HuH-7.5 (cell line): ENCODE results near the gene HCK.
A peak's percentile ranks its signal among the peaks of the same experiment; 100 is the strongest.
"Not testable (repeated sequence)": the region's sequence is repeated elsewhere in the genome, so short reads cannot be mapped to it uniquely, and the experiment has no call there.

Experiments used
- DNase-seq: peaks from one replicate; pipeline ENCODE4 v3.0.0; 2011; ENCODE audit warnings: low spot score

Gene HCK

DNA sequence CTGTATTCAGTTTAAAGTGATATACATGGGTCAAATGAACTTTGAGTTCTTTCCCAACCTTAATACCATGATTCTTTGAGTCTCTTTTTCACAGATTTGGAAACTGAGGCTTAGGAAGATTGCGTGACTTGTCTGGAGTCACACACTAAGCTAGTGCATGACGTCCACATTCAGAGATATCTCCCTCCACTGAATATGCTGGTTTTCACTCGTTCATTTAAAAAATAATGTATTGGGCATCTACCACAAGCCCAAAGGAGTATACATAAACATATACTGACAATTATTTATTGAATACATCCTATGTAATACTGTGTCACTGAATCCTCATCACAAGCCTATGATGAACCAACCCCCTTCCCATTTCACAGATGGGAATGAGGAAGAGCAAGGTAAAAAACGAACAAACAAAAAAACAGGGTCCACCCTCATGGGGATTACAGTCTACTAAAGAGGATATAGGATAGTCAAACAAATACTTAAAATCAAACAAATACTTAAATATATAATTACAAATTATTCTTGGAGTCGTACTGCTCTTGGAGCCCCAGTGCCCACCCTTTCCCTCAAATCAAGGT, 56.9 kb downstream of the HCK start:
- DNase-seq = no peak

DNA sequence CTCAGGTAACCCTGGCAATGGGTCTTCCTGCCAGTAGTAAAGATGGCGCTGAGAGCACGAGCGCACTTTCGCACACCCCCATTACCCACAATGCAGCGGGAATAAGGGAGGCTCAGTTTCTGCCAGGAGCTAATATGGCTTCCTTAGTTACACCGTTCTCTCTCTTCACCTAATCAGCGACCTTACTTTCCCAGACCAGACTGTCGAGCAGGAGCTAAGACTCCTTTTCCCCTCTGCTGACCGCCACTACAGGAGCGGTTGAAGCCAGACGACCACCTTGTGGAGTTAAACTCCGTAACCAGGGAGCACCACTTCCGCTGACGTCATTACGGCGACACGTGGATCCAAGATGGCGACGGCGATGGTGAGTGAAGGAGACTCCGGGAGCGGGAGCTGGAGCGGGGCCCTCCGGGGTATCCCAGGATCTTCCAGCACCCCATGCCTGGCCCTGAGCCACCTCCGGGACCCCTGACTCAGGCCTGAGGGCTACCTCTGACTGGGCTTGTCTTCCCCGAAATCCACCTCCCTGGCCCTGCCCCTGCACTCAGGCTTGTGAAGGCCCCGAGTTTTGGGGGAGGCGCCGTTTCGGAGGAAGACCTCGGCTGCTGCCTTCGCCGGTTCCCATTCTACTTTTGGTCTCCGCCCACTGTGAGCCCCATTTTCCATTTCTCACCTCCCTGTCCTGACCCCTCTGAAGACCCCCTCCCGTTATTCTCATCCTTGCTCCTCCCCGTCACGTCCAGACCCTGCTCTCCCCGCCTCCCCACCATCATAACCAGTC, 57.5 kb downstream of the HCK start, which contains the start of gene TM9SF4:
Gene TM9SF4, plus strand, starts transcription at position 323 of the 781 bp plus-strand sequence. Its CDS starts 27 bp downstream, at position 350.
- DNase-seq = peak; percentile 92

DNA sequence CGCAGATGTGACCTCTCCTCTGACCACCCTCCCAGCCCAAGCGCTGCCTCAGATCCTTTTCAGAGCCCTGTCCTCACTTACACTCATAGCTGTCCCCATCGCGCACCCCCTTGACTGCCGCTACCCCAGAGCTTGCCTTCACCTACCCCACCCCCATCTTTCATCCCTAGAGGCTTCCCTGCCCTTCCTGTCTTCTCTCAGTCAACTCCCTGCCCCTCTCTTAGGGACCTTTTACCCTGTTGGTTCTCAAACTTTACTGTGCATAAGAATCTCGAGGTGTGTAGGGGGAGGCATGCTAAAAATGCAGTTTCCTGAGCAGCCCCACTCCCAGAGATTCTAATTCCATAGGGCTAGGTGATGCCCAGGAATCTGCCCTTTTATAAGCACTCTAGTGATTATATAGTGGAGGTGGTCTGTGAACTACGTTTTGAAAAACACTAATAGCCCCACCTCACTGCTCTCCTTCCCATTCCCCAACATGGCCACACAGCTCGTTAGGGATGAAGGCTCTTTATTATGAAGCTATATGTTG, 58.2 kb downstream of the HCK start:
- DNase-seq = no peak

DNA sequence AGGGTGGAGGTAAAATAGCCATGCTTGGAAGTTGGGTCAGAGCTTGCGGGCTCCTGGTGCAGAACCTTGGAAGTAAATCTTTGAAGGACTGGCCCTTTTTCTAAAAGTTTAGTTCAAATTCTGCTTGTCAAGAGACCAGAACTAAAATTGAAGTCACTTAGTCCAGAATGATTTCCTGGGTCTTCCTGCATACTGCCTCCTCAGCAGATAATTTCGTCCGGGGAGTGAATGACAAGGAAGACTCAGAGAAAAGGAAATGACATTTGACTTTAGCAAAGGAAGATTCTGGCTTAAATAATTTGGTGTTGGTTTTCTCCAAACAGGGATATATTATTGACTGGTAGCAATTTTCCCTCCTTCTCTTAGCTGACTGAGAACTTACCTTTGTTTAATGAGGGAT, 58.7 kb downstream of the HCK start:
- no peak for DNase-seq

DNA sequence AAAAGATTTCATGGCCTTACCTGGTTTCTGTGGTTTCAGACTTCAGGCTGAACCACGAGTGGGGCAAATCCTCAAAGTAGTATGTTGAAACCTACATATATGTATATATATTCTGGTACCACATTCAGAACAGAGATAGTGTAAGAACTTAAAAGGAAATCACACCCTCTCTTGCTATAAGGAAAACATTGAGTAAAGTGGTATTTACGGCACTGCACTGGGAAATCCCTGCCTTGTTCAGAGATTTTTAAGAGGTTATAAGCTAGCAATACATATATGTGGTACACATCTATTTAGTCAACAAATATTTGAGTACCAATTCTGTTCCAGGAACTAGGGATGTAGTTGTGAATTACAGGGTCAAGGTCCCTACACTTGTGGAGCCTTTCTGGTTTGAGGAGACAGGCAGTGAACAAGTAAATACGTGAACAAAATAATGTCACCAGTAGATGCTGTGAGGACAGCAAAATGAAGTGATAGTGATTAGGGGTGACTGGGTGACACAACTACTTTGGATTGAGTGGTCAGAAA, 59.2 kb downstream of the HCK start:
- no peak for DNase-seq

DNA sequence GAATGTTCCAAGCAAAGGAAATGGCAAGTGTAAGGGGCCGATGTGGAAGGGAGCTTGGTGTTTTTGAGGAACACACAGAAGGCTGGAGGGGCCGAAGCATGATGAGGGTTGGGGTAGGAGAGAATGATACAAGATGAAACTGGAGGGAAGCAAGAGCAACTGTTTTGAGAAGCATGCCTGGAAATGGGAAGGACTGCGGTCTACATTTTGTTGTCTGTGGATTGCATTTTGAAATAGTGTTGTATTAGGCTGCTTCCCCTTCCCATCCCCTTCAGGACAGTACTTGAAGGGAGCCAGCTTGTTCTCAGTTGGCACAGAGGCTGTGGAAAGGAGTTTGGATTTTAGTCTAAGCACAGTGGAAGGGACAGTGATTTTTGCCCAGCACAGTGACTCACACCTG, 59.7 kb downstream of the HCK start:
- DNase-seq = no peak

DNA sequence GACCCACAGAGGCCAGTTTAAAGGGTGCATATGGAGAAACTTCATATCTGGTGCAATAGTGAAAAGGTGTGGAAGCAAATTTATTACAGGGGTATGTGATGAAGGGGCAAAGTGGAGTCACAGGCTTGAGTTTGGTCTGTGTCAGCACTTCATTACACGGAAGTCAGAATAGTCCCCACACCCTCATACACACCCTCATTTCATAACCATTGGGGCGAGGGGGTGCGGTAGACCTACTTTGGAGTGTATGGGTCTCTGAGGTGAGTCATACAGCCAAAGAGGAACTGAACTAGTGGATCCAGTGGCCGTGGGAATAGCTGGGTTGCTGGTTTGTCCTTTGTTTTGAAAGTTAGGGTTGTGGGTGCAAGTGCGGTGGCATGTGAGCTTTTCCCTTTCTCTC, 60.8 kb downstream of the HCK start:
- DNase-seq = no peak

DNA sequence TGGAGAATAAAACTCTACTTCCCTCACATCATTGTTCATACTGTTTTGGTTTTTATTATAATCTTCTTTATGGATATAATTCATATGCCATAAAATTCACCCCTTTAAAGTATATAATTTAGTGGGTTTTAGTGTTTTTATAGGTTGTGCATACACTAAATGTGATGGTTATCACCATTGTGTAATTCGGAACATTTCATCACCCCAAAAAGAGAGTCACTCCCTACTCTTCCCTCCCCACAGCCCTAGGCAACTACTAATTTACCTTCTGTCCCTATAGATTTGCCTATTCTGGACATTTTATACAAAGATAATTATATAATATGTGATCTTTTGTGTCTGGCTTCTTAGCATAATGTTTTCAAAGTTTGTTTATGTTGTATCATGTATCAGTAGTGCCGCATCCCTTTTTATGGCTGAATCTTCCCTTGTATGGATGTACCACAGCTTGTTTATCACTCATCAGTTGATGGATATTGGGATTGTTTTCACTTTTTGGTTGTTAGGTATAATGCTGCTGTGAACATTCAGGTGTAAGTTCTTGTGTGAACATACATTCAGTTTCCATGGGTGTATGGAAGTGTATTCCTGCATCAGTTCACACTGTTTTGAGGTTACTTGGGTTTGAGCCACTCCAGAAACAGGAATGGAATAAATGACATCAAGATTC, 61.7 kb downstream of the HCK start:
- DNase-seq = no peak

DNA sequence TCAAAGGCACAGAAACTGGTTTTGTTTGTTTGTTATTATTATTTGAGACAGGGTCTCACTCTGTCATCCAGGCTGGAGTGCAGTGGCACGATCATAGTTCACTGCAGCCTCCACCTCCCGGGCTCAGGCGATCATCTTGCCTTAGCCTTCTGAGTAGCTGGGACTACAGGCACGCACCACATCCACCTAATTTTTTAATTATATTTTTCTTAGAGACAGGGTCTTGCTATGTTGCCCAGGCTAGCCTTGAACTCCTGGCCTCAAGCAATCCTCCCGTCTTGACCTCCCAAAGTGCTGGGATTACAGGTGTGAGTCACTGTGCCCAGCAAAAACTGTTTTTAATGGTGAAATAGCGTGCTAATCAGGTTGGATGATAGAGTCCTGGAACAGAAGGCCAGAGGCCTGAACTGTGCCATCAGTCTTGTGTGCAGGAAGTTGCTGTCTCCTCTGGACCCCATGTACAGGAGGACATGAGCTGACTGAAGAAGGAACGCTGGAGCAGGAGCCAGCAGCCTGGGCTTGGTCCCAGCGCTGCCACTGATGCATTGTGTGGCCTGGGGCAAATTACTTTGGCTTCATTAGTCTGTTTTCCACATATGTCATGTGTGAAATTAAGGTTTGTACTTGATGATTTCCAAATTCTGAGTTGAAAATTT, 62.4 kb downstream of the HCK start:
- DNase-seq = no peak

DNA sequence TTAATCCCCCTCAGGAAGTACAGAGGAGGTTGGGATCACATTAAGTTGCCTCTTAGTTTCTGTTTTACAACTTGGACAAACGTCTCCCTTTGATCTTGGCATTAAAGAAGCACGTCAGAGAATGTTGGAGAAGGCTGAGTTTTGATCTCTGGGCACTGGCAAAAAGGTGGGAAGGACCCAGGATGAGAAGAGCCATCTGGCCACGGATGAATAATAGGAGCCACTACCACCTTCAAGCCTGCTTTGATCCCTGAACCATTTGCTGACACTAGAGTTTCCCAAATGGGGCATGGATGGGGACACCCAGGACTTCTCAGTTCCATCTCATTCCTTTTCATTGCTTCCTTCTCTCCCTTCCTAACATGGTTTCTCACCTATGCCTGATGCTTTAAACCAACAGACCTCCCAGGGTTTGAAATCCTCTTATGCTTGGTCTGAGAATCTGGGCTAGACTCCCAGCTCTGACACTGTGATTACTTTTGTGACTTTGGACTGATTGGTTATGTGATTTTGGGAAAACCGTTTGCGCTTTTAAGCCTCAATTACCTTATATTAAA, 63.2 kb downstream of the HCK start:
- DNase-seq = no peak

DNA sequence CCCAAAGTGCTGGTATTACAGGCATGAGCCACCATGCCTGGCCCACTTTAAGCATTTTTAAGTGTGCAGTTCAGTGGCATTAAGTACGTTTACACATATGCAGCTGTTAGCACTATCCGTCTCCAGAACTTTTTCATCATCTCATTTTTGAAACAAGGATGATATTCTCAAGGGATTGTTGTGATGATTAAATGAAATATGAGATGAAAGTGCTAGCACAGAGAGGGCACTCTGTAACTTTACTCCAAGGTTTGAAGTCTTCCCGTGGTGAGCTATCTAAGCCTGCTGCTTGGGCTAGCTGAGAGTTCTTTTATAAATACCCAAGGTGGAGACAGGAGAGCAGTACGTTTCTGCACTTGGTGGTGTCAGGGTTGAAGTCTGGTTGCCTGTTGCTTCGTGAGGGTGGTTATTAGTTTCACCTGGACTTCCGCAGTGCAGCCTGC, 64.1 kb downstream of the HCK start:
- no peak for DNase-seq

DNA sequence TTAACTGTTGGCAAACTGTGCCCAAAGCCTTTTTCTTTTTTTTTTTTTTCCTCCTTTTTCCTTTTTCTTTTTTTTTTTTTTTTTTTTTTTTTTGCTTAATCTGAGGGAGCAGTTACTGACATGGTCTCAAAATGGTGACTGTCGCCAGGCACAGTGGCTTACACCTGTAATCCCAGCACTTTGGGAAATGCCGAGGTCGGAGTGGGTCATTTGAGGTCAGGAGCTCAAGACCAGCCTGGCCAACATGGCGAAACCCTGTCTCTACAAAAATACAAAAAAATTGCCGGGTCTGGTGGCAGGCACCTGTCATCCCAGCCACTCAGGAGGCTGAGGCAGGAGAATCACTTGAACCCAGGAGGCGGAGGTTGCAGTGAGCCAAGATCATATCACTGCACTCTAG, 64.8 kb downstream of the HCK start:
- not testable (repeated sequence) for DNase-seq

DNA sequence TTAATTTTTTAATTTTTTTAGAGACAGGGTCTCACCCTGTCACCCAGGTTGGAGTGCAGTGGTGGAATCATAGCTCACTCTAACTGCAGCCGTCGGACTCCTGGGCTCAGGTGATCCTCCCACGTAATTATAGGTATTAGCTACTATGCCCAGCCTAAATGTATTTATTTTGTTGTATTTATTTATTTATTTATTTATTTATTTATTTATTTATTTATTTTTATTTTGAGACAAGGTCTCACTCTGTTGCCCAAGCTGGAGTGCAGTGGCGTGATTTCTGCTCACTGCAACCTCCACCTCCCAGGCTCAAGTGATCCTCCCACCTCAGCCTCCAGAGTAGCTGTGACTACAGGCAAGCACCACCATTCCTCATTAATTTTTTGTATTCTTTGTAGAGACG, 66.4 kb downstream of the HCK start:
- DNase-seq = not testable (repeated sequence)

DNA sequence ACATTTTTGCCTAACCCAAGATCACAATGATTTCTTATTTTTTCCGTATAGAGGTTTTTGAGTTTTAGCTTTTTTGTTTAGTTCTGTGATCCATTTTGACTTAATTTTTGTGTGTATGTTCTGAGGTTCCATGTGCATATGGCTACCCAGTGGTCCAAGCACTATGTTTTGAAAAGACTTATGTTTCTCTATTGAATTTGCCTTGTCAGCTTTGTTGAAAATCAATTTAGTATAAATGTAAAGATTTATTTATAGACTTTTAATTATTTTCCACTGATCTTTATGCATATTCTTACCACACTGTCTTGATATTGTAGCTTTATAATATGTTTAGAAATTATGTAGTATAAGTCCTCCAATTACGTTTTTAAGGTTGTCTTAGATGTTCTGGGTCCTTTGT, 67.7 kb downstream of the HCK start:
- no peak for DNase-seq

DNA sequence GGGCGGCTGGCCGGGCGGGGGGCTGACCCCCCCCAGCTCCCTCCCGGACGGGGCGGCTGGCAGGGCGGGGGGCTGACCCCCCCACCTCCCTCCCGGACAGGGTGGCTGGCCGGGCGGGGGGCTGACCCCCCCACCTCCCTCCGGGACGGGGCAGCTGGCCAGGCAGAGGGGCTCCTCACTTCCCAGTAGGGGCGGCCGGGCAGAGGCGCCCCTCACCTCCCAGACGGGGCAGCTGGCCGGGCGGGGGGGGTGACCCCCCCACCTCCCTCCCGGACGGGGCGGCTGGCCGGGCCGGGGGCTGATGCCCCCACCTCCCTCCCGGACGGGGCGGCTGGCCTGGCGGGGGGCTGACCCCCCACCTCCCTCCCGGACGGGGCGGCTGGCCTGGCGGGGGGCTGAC, 69.9 kb downstream of the HCK start:
- not testable (repeated sequence) for DNase-seq

DNA sequence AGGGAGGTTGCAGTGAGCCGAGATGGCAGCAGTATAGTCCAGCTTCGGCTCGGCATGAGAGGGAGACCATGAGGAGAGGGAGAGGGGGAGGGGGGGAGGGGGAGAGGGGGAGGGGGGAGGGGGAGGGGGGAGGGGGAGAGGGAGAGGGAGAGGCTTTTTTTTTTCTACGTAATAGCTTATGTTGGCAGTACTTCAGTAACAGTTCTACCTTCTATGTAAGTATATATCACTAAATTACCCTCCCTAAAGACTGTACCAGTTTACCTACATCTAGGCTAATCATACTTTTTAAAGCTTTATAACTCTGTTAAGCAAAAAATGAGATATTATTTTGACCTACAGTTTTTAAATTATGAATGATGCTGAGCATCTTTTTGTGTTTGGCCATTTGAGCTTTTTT, 71.0 kb downstream of the HCK start:
- DNase-seq = no peak

DNA sequence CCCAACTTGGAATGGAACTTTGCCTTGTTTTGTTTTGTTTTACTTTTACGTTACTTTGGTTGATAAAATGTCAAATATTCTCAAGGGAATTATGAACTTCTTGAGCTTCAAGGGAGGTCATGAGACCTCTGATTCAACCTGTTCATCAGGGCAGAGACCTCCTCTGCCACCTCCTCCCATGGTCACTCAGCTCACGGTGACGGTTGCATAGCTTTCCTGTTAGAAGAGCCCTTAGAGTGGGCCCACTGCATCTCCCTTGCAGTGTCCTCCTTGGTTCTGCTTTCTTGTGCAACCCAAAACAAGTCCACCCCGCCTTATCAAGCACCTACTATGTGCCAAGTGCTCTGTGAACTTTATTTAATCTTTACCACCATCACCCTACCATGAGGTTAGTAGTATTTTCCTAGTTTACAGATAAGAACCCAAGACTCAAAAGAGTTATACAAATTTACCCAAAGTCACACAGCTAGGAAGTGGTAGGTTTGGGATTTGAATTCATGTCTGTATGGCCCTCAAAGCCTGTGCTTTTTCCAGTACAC, 72.9 kb downstream of the HCK start:
- no peak for DNase-seq

DNA sequence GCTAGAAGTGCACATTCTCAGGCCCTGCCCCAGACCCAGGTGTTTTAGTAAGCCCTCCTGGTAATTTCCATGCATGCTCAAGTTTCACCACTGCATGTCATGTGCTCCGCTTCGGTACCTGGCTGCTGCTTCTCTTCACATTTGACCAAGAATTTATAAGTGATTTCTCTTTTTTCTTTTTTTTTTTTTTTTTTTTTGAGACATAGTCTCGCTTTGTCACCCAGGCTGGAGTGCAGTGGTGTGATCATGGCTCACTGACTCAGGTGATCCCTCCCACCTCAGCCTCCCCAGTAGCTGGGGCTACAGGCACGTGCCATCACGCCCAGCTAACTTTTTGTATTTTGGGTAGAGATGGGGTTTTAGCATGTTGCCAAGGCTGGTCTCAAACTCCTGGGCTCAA, 73.5 kb downstream of the HCK start:
- no peak for DNase-seq

DNA sequence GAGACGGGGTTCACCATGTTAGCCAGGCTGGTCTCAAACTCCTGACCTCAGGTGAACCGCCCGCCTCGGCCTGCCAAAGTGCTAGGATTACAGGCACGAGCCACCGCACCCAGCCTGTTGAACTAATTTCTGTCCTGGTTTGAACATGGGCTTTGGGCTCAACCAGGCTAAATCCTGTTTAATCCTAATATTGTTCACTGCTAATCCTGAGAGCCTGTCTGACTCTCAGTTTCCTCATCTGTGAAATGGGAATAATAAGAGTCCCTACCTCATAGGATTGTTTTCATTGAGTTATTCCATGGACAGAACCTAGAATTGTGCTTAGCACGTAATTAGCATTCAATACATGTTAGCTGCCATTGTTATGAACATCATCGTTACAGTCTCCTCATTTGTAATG, 74.9 kb downstream of the HCK start:
- no peak for DNase-seq

DNA sequence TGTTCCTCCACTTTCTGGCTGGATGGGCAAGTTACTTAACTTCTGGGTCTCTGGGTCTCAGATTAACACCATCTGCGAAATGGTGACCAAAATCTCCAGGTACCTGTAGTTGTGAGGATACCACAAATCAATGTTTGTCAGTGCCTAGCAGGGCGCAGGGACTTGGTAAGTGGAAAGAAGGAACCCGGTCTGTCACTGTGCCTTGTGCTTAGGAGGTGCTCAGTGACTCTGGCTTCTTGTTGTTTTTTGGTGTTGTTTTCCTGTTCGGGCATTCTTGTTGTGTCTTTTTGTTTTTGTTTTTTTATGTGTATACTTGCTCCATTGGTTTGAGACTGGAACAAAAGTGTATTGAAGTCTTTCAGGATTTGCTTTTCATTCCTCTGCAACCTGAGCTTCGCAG, 75.3 kb downstream of the HCK start:
- DNase-seq = no peak

DNA sequence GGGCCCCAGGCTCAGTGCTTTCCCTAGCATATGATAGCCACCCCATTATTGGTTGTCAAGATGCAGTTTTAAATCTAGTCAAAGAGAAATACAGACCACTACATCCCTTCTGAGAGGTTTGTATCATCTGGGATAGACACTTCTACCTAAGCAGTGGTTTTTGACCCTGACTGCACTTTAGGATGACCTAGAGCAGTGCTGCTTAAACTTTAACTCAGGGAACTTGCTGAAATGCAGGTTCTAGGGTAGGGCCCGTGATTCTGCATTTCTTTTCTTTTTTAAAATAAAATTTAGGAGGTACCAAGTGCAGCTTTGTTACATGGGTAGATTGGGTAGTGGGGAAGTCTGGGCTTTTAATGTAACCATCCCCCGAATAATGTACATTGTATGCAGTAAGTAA, 76.1 kb downstream of the HCK start:
- DNase-seq = peak; percentile 36

DNA sequence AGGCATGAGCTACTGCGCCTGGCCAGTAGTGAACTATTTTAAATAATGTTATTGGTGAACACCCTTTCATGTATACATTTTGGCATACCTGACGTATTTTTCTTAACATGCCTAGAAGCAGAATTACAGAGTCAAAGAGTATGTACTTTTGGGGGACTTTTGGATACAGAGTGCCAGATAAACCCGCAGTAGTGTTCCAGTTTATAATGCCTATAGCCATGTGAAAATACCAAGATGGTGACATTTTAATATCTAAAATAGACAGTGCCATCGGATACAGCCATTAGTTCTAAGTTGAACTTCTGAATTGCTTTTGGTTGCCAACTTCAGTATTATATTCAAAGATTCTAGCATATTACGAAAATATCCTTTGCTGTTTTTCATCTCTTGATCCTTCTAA, 77.8 kb downstream of the HCK start:
- no peak for DNase-seq
